GM11168 (cell line): Measurements from ENCODE around the gene HOXA6.

Experiments
- in situ Hi-C: fragments of 300-500 bp; cut with MboI; formaldehyde crosslinking; loops from one replicate; pipeline ENCODE4 v1.12.0; 2022; ENCODE audit warnings: low sequenced_read_pairs; ENCODE audit not compliant: unreplicated experiment

The HOXA6 gene

GRCh38 chr7:27144781-27145164 is 2.8 kb downstream of the HOXA6 start:
- in situ Hi-C loops, result no loop called here

GRCh38 chr7:27143950-27144780 is 3.4 kb downstream of the HOXA6 start:
- in situ Hi-C loops, result no loop called here

GRCh38 chr7:27143023-27143949 is 4.3 kb downstream of the HOXA6 start, which contains the start of gene HOXA5:
Gene HOXA5 (minus strand): TSS chr7:27143681. CDS start chr7:27143607, 74 bp downstream.
- in situ Hi-C loops, result no loop called here

DNA sequence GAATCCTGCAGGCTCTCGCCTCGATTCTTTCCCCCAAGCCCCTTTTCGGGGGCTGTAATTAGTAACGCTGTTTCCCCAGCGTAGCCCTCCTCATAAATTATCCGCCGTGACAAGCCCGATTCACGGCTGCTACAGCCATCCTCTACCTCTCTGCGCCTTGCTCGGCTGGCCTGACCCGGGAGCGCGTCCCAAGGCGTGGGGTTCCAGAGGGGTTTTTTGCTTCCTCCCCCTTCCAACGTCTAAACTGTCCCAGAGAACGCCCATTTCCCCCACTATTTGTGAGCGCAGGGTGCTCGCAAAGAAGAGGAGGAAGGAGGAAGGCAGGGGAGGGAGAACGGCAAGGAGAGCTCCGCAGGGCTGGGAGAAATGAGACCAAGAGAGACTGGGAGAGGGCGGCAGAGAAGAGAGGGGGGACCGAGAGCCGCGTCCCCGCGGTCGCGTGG is 5.0 kb downstream of the HOXA6 start:
- in situ Hi-C loops, result no loop called here

DNA sequence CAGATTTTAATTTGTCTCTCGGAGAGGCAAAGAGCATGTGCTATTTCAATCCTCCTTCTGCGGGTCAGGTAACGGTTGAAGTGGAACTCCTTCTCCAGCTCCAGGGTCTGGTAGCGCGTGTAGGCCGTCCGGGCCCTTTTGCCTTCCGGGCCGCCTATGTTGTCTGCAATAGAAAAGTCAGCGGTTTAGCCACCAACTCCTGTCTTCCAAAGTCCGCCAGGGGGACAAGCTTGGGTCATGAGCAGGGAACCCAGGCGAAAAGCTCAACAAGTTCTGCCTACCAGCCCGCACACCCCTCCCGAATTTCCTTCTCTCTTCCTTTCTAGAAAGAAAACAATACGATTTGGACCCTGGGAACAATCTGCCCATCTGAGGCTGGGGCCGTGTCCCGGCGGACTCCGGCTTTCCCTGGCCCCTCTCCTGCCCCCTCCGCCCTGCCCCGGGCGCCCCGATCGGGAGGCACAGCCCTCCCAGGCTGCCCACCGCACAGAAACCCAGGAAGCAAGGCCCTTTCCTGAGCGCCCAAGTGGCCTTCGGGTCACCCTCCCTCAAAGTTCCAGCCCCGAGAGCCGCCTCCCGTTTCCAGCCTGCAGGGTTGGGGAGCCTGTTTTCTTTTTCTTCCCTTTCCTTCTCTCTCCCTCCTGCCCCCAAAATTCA is 5.5 kb downstream of the HOXA6 start:
- in situ Hi-C loops, result no loop called here

DNA sequence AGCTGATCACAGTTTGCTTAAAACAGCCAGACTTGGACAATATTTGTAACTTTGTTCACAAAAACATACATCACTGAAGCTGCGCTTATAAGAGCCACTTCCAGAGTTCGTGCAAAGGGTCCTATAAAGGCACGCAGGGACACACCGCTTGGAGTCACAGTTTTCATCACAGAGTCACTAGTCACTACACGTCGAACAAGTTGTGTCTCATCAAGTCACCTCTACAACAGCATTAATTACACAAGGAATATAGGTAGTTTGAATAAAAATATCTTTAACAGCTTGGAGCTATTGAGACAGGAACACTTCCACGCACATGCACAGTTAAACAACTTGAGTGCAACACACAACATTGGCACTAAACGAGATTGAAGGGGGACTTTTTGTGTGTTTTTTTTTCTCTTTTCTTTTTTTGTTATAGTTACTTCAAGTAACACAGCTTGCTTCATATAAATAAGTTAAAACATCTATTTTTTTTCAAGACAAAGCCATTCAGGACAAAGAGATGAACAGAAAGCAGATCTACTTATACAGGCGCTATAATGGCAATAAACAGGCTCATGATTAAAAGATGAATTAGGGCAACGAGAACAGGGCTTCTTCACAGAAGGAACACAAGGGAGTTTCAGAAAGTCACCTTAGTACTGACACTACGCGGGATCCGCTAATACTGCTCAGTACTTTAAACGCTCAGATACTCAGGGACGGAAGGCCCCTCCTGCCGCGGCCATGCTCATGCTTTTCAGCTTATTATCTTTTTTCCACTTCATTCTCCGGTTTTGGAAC is 6.2 kb downstream of the HOXA6 start:
- in situ Hi-C loops, result no loop called here

- in situ Hi-C loops, result no loop called here
These were observed 7.3 kb downstream of the HOXA6 start for GRCh38 chr7:27140126-27140857.

DNA sequence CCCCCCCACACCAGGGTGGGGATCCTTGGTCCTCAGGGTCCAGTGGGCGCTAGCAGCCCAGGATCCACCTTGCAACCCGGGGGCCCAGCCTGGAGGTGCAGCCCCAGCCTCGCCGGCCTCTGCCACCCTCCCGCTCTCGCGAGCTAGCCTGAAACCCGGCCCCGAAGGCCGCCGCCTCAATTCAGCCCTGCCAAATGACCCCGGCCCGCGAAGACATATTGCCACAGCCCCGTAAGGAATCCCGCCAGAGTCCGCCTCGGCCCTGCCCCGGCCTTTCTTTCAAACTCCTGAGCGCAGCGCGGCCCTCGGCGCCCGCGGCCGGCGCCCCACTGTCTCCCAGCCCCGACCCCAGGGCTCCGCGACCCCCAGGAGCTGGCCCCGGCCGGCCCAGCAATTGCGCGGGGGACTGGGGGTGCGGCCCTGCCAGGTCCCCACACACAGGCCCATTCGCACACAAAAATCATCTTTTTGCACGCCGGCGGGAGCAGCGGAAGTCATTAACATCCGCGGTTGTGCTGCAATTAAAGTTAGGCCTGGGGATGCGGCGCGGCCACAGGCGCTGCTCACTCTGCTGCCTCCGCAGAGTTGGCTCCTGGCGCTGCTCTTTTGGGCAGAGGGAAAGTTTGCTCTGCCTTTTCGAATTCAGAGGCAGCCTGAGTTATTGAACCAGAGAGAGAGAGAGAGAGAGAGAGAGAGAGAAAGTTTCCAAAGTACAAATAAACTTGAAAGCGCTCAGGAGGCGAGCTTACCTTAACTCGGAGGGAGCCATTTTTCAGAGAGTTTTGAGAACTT is 8.0 kb downstream of the HOXA6 start:
- in situ Hi-C loops, result no loop called here

DNA sequence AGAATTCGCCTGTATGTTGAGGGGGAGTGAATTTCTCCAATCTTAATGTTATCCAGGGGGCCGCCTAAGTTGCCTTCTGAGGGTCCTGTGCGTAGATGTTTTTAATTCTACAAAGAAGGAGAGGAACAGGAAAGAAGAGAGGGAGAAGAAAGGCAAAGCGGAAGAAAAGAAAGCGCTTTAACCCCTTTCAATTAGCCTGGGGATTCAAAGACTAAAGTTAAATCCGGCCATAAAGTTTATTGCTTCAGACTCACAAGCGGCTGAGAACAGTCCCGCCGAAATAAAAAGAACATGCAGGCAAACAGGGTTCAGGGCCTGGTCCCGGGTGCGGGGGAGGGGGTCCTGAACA is 8.6 kb downstream of the HOXA6 start:
- in situ Hi-C loops, result no loop called here

GRCh38 chr7:27138472-27138871 is 9.1 kb downstream of the HOXA6 start:
- in situ Hi-C loops, result no loop called here

GRCh38 chr7:27137640-27138315 is 9.8 kb downstream of the HOXA6 start:
- in situ Hi-C loops, result no loop called here

DNA sequence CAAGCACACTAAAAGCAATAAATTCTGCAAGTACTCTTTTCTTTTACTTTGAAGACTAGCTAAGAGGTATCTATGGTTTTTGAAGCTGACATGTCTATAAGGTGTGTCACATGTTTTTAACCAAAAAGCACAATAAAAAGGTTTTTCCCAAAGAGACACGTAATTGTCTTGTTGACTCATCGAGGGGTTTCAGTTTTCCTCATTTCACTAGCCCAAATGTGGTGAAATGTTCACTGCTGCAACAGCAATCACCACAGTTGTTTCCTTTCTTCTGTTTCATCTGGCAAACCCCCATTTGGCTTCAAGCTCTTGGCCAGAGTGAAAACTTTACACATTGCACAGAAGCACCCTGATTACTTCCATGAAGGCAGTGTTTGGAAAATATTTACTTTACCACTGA is 13.2 kb downstream of the HOXA6 start:
- in situ Hi-C loops, result no loop called here

DNA sequence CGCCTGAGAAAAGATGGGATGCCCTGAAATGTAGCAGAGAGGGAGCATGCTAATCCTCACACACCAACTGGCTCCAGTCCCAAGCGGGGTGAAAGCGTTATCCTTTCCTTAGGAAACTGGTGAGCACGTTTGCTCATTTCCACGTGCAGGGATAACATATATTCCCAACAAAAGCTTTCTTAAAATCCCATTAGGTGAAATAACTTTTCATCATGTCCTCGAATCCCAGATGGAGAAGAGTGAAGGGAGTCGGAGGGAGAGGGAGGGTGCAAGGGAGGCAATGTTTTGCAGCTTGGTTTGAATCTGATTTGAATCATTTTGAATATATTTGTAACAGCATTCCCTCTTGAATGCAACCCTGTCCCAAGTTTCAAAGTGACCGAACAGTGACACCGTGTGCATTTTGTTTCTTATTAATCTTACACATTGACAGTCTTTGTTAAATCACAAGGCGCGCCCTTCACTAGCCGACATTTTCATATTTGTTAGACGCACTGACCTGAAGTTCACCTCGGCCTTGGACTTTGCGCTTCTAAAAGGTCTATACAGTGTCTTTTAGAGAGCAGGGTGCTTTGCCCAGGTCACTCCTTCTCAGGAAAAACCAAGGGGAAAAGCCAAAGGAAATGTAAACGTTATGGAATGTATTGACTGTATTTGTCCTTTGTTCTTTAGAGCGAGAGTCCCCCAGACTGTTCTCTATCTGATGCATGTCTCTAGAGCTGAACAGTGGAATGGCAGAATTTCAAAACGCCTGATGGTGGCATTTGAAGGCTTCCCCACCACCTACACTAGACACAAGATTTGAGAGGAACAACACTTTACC is 14.0 kb downstream of the HOXA6 start:
- in situ Hi-C loops, result no loop called here

- in situ Hi-C loops, result no loop called here
These were observed 14.6 kb downstream of the HOXA6 start for GRCh38 chr7:27132978-27133377.

- in situ Hi-C loops, result no loop called here
These were observed 15.4 kb downstream of the HOXA6 start for GRCh38 chr7:27132214-27132613.

DNA sequence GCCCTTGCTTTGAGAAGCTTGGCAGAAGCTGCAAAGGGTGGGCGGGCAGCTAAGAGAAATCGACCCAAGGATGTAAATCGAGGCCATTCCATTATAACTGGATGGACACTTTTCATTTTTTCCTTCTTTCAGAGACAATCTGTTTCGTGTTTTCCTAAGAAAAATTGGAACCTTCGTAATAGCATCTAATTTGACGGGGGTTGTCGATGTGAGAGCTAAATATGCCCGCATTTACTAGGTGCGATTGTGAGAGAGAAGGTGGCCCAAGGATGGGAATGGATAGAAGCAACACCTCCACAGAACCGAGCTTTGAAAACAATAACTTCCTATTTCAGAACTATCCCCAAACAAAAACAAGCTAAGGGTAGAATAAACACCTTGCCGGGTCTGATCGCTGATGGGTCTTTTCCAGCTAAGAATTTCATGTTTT is 16.2 kb downstream of the HOXA6 start:
- in situ Hi-C loops, result no loop called here
